Esophagus mucosa (tissue), 1 donor: ENCODE data around the gene DUS2. TPM values are rescaled to one million over a fixed set of nuclear protein-coding genes. Genes with fewer than 3 reads are reported as not detected.
"Not testable (repeated sequence)": the region's sequence is repeated elsewhere in the genome, so short reads cannot be mapped to it uniquely, and the experiment has no call there.

Experiments used
- ATAC-seq: fragments of 200-7000 bp; cut with Tn5 transposase; one replicate; pipeline ENCODE4 v1.9.1; 2020
- total RNA-seq: library from RNA; stranded (reverse); gene quantifications from one replicate; pipeline ENCODE4 v1.2.4, GENCODE V29; 2023
- donor health status: DM: yes; HTN: yes; CAD: no.

DUS2 gene
- total RNA-seq = 17.4 TPM

DNA sequence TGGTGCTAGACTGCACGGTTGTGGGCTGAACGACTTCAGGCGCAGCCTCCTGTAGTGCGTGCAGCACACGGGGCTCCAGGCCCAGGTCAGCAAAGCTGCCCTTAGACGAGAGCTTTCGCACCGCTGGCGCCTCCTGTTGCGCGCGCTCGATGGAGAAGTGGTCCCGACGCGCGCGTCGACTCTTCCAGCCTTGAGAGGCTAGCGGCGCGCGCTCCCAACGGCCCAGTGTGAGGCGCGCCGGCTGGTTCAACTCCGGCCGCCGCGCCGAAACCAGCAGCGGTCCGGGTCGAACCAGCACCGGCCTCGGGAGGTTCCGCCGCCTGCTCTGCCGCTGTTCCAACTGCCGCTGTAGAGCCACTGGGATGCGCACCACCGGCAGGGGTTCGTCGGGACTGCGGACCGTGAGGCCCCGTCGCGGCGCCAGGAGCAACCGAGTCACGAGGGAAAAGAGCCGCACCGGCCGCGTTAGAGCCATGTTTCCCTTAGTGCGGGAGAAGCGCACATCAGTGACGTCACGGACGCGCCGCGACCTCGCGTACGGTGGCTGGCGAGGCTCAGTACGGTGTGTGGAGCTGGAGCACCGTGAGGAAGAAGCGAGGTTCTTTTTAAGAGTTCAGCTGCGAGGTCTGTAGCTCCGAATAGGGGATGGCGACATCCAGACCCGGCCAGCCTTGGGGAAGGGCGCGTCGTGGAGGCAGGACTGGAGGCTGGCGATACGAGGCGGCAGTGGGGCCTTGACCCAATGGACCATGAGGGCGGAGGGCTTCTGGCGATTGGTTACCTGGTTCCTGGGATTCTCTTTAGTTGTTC is at the start of gene DUS2, which contains the start of gene DDX28:
DUS2 (plus strand) TSS at position 557 of the 810 bp plus-strand sequence. CDS start 14,740 bp downstream, outside the sequence.
DDX28 (minus strand) TSS at position 505 of the 810 bp plus-strand sequence; CDS start at position 475, 30 bp downstream.
- ATAC-seq = peak; percentile 96

DNA sequence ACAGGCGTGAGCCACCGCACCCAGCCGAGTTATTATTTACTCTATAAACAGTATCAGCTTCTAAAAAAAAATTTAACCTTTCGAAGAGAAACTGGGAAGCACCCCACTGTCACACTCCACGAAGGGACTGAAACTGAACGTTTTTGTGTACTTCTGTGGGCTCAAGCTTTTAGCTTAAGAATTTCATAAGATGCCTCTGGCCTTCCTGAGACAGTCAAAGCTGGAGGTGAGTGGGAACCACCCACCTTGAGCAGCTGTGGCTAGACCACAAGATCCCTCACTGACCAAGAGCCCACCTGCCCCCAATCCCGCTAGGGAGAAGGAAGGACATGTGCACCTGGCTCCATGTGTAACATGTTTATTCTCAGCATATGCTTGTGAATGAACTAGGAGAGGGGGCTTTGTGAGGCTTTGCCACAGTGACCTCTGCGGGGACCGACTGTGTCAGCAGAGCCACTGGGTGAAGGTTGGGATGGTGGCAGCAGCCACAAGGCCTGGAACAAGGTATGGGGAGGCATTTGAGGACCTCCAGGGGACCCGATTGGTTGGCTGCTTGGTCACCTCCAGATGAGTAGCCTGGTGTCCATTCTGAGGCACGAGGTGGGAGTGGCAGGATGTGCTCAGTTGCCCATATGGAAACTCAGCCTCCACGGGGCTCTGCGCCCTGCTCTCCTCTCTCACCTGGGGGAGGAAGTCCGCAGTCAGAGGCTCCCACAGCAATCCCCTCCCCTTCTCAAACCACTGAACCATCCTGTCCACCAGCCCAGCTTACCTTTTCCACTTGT is 47.6 kb upstream of the DUS2 start:
- no peak for ATAC-seq

DNA sequence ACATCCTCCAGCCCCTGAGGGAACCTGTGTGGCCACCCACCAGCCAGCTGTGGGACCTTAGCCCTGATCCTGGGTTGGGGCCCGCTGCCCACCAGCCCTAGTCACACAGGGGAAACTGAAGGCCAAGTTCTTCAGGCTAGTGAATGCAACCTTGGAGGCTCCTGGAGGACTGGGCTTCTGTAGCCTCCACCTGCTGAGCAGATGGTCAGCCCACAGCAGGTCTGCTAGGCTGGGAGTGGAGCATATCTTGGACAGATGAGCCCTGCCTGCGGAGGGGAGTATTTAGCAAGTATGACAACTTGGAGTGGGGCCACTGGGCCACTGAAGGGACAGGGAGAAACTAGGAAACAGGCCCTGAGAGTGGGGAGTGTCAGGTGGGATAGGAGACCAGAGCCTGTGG is 46.9 kb upstream of the DUS2 start:
- no peak for ATAC-seq

DNA sequence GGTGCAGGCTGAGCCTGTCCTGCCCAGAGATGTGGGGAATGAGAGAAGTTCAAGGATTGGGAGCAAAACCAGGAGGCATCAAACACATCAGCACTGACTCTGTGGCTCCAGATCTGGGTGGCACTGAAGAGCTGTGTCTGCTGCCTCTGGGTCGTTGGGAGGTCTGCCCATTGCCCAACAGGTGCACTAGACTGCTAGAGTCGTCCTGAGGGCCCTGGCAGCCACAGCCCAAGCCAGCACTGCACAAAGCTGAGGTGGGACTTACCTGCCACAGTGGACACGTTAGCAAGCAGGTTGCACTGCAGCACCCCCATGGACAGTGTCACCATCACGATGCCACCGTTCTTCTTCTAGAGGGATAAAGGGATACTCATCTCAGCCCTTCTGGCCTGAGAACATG is 46.1 kb upstream of the DUS2 start:
- ATAC-seq = no peak

DNA sequence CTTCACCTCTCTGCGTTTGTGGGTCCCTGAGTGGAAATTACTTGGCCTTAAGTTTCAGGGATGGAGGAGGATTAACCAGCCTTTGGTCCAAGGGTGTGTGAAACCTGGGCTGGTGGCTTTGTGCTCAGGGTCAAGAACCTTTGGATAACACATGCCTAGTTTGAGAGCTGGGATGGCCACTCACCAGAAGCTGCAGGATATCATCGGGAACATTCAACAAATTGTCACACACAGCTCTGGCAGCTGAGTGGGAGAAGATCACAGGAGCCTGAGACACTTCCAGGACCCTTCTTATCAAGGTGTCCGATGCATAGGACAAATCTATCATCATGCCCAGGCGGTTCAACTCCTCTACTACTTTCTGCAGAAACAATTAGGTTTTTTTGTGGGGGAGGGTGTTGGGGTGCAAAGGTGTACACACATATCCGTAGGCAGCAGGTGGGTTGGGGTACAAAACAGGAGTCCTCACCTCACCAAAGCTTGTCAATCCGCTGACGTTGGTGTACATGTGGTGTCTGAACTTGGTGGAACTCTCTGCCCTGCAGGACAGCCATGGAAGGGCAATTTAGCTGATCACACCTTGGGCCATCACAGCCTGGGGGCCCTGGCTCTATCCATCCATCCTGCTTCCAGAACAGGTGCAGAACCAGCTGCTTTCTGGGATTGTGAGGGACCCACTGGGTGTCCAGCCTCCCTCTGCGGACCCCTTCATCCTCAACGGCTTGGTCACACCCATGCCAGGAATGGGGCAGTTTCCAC is 45.4 kb upstream of the DUS2 start:
- ATAC-seq = no peak

DNA sequence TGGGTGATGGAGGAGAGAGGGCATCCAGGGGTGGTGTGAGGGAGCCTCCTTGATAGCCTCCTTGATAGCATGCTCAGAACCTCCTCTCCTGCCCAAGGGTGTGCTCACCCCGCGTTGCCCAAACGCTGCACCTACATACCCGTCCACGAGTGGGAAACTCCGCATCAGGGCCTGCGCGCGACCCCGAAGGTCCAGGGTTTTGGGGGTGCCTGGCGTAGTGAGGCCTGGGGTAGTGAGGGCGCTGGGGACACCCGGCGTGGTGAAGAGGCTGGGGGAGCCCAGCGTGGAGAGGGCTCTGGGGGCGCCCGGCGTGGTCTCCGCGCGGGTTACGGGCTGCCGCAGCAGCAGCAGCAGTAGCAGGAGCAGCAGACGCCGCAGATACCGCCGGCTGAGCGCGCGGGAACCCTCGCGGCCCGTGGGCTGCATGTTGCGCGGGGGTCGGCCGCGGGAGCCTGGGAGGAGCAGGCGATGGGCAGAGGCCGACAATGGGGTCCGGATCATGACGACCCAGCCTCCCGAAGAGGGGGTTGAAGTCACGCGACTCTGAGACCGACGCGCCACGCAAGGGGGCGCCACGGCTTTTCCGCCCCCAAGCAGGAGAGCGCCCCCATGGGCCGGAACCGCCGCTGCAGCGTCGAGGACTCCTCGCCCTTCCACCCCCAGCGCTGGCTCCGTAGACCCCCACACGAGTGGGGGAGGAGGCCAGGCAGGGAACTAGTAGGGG is 43.0 kb upstream of the DUS2 start, which contains the start of gene DPEP3:
DPEP3 (minus strand) TSS at position 545 of the 724 bp plus-strand sequence; CDS start at position 426, 119 bp downstream.
- ATAC-seq = no peak

DNA sequence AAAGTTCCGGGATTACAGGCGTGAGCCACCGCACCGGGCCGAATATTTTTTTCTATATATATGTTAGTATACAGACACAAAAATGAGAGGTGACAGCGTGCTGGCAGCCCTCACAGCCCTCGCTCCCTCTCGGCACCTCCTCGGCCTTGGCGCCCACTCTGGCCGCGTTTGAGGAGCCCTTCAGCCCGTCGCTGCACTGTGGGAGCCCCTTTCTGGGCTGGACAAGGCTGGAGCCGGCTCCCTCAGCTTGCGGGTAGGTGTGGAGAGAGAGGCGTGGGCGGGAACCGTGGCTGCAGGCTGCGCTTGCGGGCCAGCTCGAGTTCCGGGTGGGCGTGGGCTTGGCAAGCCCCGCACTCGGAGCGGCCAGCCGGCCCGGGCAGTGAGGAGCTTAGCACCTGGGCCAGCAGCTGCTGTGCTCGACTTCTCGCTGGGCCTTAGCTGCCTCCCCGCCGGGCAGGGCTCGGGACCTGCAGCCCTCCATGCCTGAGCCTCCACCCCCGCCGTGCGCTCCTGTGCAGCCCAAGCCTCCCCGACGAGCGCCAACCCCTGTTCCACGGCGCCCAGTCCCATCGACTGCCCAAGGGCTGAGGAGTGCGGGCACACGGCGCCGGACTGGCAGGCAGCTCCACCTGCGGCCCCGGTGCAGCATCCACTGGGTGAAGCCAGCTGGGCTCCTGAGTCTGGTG is 40.9 kb upstream of the DUS2 start:
- no peak for ATAC-seq

DNA sequence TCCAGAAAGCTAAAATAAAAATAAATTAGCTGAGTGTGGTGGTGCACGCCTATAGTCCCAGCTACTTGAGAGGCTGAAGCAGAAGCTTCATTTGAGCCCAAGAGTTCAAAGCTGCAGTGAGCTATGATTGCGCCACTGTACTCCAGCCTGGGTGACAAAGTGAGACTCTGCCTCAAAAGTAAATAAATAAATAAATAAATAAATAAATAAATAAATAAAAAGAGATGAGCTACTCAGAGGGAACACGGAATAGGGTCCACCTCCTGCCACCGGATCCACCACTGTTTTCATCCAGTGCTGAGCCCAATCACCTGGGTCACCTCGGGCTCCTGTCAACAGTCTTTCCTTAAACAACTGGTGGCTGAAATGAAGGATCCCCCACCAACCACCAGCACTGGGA is 36.1 kb upstream of the DUS2 start:
- no peak for ATAC-seq

DNA sequence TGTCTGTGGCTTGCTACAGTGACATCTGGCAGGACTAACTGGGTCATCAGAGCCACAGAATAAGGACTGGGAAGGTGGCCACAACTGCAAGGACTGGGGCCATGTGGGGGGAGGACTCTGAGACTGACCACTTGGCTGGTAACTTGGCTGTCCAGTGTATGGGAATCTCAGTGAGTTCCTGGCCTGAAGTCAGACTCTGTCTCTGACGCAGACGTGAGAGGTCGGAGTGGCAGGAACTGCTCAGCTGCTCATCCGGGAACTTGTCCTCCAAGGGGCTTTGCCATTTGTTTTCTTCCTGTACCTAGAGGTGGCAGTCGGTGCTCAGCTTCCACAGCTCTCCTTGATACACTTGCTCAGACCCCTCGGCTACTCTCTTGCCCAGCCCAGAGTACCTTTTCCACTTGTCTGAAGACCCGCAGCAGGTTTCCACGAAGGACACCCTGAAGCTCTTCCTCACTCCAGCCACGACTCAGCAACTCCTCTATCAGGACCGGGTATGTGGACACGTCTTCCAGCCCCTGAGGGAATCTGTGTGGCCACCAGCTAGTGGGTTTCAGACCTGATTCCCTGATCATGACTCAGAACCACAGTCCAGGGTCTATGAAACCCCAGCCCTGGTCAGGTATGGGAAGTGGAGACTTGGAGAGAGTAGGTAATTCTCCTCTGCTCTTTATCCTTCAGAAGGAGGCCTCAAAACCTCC is 35.5 kb upstream of the DUS2 start:
- ATAC-seq = no peak

DNA sequence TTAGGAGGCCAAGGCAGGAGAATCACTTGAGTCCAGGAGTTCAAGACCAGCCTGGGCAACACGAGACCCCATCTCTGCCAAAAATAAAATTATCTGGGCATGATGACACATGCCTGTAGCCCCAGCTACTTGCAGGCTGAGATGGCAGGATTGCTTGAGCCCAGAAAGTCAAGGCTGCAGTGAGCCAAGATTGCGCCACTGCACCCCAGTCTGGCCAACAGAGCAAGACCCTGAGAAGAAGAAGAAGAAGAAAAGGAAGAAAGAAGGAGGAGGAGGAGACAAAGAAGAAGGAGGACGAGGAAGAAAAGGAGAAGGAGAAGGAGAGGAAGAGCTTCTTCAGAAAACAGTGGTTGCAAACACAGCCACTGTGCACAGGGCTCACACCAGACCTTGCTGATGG is 34.4 kb upstream of the DUS2 start:
- no peak for ATAC-seq

DNA sequence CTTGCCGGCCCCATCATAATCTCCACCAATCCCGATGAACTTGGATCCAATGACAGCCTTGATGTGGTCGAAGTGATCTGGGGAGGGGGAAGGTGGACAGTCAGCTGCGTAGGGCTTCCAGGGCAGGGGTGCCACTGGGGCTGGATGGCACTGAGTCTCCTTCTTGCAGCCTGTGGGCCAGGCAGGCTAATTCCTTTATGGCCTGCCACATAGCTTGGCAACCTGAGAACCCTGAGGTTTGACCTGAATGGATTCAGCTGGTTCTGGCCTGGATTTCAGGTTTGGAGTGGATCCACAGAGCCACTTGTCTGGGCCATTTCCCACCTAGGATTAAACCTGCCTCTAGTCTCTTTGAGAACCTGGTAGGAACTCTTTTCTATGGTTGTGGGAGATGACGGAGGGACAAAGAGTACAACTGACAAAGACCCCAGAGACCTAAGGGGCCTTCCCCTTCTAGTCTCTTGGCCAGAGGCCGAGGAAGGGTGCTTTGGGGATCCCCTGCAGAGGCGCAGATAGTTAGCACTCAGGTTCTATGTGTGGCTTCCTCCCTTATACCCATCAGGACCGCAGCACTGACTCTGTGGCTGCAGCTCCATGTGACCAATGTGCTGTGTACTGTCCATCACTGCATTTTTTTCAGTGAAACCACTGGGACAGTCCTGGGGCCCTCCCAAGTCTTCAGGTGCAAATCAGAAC is 33.6 kb upstream of the DUS2 start:
- ATAC-seq = no peak

DNA sequence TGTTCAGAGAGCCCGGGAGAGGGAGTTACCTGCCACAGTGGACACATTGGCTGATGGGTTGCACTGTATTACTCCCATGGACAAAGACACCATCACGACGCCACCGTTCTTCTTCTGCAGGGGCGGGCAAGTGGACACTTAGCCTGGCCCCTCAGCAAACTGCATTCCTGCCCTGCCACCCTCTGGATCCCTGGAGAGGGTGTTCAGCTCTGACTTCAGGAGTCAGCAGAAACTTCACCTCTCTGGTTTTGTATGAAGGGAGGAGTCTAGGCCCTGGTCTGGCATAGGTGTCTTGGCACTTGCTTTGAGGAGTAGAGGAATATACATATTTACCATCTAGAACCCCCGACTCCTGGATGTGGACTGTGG is 33.1 kb upstream of the DUS2 start:
- ATAC-seq = no peak

DNA sequence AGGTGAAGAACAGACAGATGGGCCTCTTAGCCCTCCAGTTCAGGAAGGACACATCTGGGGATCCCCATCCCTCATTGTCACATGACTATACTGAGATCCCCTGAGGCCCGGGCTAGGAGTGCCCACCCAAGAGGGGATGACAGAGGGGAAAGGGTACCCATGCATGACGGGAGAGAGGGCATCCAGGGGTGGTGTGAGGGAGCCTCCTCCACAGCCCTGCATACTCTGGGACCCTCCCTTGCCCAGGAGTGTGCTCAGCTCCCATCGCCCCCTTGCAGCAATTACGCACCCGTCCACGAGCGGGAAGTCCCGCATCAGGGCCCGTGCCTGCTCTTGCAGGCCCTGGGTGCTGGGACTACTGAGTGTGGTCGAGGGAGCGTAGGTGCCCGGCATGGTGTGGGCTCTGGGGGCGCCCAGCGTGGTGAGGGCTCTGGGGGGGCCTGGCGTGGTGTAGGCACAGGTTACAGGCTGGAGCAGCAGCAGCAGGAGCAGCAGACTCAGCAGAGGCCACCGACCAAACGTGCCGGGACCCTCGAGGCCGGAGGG is 30.4 kb upstream of the DUS2 start:
- ATAC-seq = peak; percentile 9

DNA sequence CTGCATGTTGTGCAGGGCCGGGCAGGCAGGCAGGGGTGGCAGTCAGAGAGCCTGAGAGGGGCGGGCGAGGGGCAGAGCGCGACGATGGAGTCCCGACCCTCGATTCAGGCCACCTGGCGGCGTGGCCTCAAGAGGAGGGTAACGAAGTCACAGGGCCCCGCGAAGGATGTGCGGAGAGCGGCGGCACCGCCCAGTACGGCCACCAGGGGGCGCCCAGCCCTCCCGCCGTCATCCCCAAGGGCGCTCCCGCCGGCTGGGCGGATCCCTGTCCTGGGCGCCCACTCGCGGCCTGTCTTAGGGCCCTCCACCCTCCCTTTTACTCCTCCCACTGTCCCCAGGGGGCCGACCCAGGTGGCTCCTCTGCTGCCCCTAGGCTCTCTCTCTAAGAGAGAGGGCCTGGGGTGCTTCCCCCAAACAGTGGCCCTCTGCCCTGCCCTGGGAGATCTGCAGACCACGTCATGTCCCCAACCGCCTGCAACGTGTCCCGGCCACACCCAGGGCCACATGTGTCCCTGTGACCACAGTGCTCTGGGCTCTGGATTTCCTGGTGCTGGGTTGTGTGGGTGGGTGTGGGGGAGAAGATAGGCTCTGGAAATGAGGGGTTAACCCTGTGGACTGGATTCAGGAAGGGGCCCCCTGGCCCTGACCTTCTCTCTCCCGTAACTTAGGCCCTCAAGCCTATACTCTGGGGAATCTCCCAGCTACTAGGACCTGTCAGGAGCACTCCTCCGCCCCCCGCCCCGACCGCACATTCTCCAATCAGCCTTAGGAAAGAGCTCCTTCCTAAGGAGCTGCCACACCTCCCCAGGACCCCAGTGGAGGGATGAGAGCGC is 29.7 kb upstream of the DUS2 start:
- peak; percentile 93 for ATAC-seq

DNA sequence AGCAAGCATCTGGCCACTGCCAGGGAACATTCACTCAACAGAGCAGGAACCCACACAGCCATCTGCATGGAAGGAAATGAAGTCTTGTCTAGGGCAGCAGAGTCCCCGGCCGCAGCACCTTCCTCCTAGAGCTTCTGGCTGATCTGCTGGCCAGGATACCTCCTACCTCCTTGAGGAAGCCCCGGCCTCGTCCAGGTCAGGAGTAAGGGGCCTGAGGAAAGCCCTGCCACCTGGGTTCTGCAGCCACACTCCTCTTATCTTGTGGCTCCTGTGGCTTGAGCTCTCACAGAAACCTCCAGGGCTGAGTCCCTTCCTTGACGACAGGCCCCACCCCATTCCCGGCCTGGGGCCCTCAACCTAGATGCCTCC is 29.1 kb upstream of the DUS2 start:
- not testable (repeated sequence) for ATAC-seq

DNA sequence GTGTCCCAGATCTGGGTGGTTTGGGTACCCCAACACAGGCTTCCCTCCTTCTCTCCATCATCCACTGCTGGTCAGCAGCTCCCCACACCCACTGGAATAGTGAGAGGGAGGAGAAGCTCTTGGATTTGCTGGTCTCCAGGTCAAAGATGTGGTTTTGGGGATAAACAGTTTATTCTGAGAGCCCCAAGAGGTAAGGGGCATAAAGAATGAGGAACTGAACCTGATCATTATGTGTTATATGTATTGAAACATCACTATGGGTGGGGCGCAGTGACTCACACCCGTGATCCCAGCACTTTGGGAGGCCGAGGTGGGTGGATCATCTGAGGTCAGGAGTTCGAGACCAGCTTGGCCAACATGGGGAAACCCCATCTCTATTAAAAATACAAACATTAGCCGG is 27.7 kb upstream of the DUS2 start:
- ATAC-seq = no peak

DNA sequence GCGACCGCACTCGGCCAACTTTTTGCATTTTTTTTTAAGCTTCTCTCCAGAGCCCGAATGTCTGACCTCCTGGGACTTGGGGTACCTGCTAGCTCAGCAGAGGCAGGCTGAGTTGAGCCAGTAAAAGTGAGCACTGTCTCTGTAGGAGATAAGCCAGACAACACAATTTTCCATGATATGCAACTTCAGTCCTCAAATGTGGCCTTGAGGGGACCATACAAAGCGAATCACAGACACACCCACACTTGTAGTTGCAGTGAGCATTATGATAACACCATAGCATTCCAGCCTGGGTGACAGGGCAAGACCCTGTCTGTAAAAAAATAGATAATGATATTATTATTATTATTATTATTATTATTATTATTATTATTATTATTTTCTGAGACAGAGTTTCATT is 26.4 kb upstream of the DUS2 start:
- no peak for ATAC-seq

DNA sequence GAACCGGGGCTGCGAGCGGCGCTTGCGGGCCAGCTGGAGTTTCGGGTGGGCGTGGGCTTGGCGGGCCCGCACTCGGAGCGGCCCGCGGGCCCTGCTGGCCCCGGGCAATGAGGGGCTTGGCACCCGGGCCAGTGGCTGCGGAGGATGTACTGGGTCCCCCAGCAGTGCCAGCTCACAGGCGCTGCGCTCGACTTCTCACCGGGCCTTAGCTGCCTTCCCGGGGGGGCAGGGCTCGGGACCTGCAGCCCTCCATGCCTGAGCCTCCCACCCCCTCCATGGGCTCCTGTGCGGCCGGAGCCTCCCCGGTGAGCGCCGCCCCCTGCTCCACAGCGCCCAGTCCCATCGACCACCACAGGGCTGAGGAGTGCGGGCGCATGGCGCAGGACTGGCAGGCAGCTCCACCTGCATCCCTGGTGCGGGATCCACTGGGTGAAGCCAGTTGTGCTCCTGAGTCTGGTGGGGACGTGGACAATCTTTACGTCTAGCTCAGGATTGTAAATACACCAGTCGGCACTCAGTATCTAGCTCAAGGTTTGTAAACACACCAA is 24.8 kb upstream of the DUS2 start:
- not testable (repeated sequence) for ATAC-seq
